KMS-11 (cell line): Measurements from ENCODE around the gene ZBTB48.

Experiments
- H2AFZ ChIP-seq: fragments of 200-600 bp; sonication (generic); 2 replicates; pipeline ENCODE4 v1.6.1; 2016; ENCODE audit warnings: antibody characterized with exemption, mixed run types, low read depth
- H3K27ac ChIP-seq: fragments of 200-600 bp; sonication (generic); 2 replicates; pipeline ENCODE4 v1.6.1; 2016; ENCODE audit warnings: mild to moderate bottlenecking, mixed run types
- H3K27me3 ChIP-seq: fragments of 200-600 bp; sonication (generic); 2 replicates; pipeline ENCODE4 v1.6.1; 2017; ENCODE audit warnings: mild to moderate bottlenecking, low read depth, mixed run types, moderate library complexity; ENCODE audit not compliant: insufficient read depth
- H3K36me3 ChIP-seq: fragments of 200-600 bp; sonication (generic); 2 replicates; pipeline ENCODE4 v1.6.1; 2017; ENCODE audit warnings: mild to moderate bottlenecking, mixed run types; ENCODE audit not compliant: insufficient read depth
- H3K4me1 ChIP-seq: fragments of 200-600 bp; sonication (generic); 2 replicates; pipeline ENCODE4 v1.6.1; 2016; ENCODE audit warnings: mild to moderate bottlenecking, low read depth, mixed run types; ENCODE audit not compliant: poor library complexity, severe bottlenecking
- H3K4me2 ChIP-seq: fragments of 200-600 bp; sonication (generic); 2 replicates; pipeline ENCODE4 v1.7.0; 2016; ENCODE audit warnings: mild to moderate bottlenecking, mixed run types
- H3K4me3 ChIP-seq: fragments of 200-600 bp; sonication (generic); IDR thresholded peaks from 2 replicates; pipeline ENCODE4 v1.6.1; 2017; ENCODE audit warnings: low read depth, low read length, mixed read lengths; ENCODE audit not compliant: insufficient read depth
- H3K79me2 ChIP-seq: fragments of 200-600 bp; sonication (generic); 2 replicates; pipeline ENCODE4 v1.6.1; 2016; ENCODE audit warnings: low read depth, mixed run types; ENCODE audit not compliant: insufficient read depth
- H3K9ac ChIP-seq: fragments of 200-600 bp; sonication (generic); 2 replicates; pipeline ENCODE4 v1.6.1; 2016; ENCODE audit warnings: mild to moderate bottlenecking, mixed run types
- H4K20me1 ChIP-seq: fragments of 200-600 bp; sonication (generic); 2 replicates; pipeline ENCODE4 v1.6.1; 2016; ENCODE audit warnings: mild to moderate bottlenecking, mixed run types; ENCODE audit not compliant: insufficient read depth
- CTCF ChIP-seq: fragments of 200-600 bp; sonication (generic); conservative IDR thresholded peaks from 2 replicates; pipeline ENCODE4 v1.6.1; 2017; ENCODE audit warnings: low read depth, mild to moderate bottlenecking, antibody characterized with exemption, low read length, moderate library complexity, mixed read lengths

The ZBTB48 gene

GRCh38 chr1:6591644-6592043, 11.8 kb downstream of the ZBTB48 start:
- Histone ChIP-seq H4K20me1 (0 out of 2 replicates have a peak, but pooled peaks cover 2% of the 10 kb centered on the region), H3K4me1 (no peaks in the 10 kb centered on the region), H3K9ac (no peak overlapping the region), H2AFZ (no peak overlapping the region), H3K36me3 (peaks cover 4% of the 10 kb centered on the region; the same call in 1 of the 2 replicates), H3K4me2 (no peak overlapping the region), H3K27ac (no peak overlapping the region), H3K4me3 (no peak overlapping the region), H3K27me3 (no peaks in the 10 kb centered on the region), H3K79me2 (peaks cover 6% of the 10 kb centered on the region)
- no peak for TF ChIP-seq CTCF

- Histone ChIP-seq H3K4me2 (no peak overlapping the region), H4K20me1 (peaks cover 10% of the 10 kb centered on the region; the same call in 1 of the 2 replicates), H3K4me3 (no peak overlapping the region), H3K27ac (no peak overlapping the region), H3K79me2 (peaks cover 14% of the 10 kb centered on the region), H3K27me3 (no peaks in the 10 kb centered on the region), H2AFZ (no peak overlapping the region), H3K9ac (no peak overlapping the region), H3K4me1 (no peaks in the 10 kb centered on the region), H3K36me3 (peaks cover 4% of the 10 kb centered on the region; the same call in 1 of the 2 replicates)
- TF ChIP-seq CTCF, result no peak
Measured at GRCh38 chr1:6592441-6592840, 12.6 kb downstream of the ZBTB48 start.

- peaks cover 8% of the 10 kb centered on the region; the same call in 1 of the 2 replicates for H3K36me3 ChIP-seq
Measured at GRCh38 chr1:6592865-6593593, 13.2 kb downstream of the ZBTB48 start.

GRCh38 chr1:6593810-6594209, 14.0 kb downstream of the ZBTB48 start:
- H3K4me3 ChIP-seq, result no peak overlapping the region
- peaks cover 11% of the 10 kb centered on the region; the same call in 1 of the 2 replicates for H3K36me3 ChIP-seq
- H3K27ac ChIP-seq, result no peak overlapping the region
- no peak for TF ChIP-seq CTCF
- H3K79me2 ChIP-seq, result peaks cover 28% of the 10 kb centered on the region
- peaks cover 17% of the 10 kb centered on the region; the same call in 1 of the 2 replicates for H4K20me1 ChIP-seq
- H3K9ac ChIP-seq, result no peak overlapping the region
- no peaks in the 10 kb centered on the region for H3K27me3 ChIP-seq
- H2AFZ ChIP-seq, result no peak overlapping the region
- H3K4me2 ChIP-seq, result no peak overlapping the region
- H3K4me1 ChIP-seq, result peaks cover 6% of the 10 kb centered on the region

More at GRCh38 chr1:6592865-6593593, 13.2 kb downstream of the ZBTB48 start:
- no peak overlapping the region for H3K9ac ChIP-seq
- no peak overlapping the region for H3K27ac ChIP-seq
- H3K27me3 ChIP-seq, result no peaks in the 10 kb centered on the region
- peaks cover 20% of the 10 kb centered on the region for H3K79me2 ChIP-seq
- peaks cover 2% of the 10 kb centered on the region for H3K4me1 ChIP-seq
- no peak for TF ChIP-seq CTCF
- peaks cover 15% of the 10 kb centered on the region; the same call in 1 of the 2 replicates for H4K20me1 ChIP-seq
- H2AFZ ChIP-seq, result no peak overlapping the region
- H3K4me3 ChIP-seq, result no peak overlapping the region
- no peak overlapping the region for H3K4me2 ChIP-seq
